DND-41 (cell line): ENCODE data around the gene TMEM145.

Source experiments
- EZH2 ChIP-seq: IDR thresholded peaks from 3 replicates; pipeline ENCODE4 v1.6.1; 2012; ENCODE audit warnings: borderline replicate concordance, low read depth, mild to moderate bottlenecking, moderate library complexity, low read length, inconsistent platforms; ENCODE audit not compliant: severe bottlenecking
- TF ChIP-seq, protein P1 (sequence below): IDR thresholded peaks from 2 replicates; pipeline ENCODE4 v1.5.1; 2012; ENCODE audit warnings: borderline replicate concordance, low read length, moderate library complexity, mild to moderate bottlenecking; ENCODE audit not compliant: poor library complexity, severe bottlenecking; ENCODE audit errors: extremely low read depth

DNA sequence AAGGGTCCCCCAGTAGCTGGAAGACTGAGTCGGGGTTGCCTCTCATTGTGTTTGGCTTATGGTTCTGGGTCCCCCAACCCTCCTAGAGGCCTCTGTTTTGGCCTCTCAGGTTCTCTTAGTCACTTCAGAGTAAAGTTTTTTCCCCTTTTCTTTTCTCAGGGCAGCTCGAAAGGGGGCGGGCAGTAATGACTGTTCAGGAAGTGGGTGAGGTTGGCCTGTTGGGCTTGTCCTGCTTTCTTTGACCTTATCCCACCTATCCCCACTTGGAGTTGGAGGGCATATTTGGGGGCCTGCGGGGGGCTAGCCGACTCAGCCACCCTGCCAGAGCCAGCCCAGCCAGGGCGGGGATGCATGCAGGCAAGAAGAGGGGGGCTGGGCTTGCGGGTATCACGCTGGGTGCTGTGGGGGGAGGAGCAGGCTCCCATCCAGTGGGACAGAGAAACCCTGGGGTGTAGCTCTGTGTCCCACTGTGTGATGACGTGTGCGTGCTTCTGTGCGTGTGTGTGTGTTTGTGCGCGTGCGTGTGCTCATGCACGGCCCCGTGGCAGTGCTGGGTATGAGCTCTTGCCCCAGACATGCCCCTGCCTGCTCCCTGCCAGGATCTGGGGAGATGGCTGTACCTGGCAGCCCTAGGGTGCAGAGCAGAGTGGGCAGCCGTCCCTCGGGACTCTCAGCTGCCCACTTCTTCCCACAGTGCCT, 42.6 kb upstream of the TMEM145 start:
- TF ChIP-seq, protein P1, sequence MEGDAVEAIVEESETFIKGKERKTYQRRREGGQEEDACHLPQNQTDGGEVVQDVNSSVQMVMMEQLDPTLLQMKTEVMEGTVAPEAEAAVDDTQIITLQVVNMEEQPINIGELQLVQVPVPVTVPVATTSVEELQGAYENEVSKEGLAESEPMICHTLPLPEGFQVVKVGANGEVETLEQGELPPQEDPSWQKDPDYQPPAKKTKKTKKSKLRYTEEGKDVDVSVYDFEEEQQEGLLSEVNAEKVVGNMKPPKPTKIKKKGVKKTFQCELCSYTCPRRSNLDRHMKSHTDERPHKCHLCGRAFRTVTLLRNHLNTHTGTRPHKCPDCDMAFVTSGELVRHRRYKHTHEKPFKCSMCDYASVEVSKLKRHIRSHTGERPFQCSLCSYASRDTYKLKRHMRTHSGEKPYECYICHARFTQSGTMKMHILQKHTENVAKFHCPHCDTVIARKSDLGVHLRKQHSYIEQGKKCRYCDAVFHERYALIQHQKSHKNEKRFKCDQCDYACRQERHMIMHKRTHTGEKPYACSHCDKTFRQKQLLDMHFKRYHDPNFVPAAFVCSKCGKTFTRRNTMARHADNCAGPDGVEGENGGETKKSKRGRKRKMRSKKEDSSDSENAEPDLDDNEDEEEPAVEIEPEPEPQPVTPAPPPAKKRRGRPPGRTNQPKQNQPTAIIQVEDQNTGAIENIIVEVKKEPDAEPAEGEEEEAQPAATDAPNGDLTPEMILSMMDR, result no peak
- TF ChIP-seq EZH2, result no peak
